Endothelial cell of hepatic sinusoid (primary cell): ENCODE results near the gene GPC1.

ENCODE experiments used
- in situ Hi-C: cut with HindIII; loops from 2 replicates; pipeline ENCODE4 v1.10.0; 2017; ENCODE audit warnings: low sequenced_read_pairs

GPC1 gene

DNA sequence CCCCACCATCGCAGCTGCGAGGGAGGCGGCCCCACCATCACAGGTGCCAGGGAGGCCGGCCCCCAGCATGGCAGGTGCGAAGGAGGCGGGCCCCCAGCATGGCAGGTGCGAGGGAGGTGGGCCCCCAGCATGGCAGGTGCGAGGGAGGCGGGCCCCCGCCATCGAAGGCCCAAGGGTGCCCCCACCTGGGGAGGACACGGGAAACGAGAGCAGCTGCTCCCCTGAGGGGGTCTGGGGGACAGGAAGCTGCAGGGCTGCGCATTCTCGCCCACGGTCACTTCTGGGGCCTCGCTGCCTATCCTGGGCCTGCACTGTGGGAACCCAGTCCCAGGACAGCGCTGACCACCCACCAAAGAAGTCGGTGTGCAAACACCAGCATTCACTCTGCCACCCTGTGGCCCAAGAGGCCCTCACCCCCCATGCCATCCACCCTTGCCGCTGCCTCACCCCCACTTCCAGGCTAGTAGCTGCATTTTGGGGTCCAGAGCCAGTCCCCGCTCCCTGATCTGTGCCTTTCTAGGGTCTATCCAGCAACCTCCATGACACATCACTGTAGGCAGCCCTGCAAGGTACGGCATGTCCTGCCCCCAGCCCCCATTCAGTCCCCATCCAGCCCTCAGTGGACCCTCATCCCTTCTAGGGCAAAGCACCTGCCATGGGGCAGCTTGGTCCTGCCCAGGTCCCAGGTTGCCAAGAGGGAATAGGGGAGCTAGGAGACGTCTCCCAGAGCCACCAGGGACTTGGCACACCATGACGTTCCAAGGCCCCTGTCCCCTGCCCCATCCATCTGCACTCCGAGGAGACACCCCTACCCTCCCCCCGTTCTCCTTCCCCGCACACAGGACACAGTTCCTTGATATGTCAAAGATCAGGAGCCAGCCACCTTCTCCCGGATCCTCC, 24.0 kb upstream of the GPC1 start:
- in situ Hi-C loops, result no loop called here

DNA sequence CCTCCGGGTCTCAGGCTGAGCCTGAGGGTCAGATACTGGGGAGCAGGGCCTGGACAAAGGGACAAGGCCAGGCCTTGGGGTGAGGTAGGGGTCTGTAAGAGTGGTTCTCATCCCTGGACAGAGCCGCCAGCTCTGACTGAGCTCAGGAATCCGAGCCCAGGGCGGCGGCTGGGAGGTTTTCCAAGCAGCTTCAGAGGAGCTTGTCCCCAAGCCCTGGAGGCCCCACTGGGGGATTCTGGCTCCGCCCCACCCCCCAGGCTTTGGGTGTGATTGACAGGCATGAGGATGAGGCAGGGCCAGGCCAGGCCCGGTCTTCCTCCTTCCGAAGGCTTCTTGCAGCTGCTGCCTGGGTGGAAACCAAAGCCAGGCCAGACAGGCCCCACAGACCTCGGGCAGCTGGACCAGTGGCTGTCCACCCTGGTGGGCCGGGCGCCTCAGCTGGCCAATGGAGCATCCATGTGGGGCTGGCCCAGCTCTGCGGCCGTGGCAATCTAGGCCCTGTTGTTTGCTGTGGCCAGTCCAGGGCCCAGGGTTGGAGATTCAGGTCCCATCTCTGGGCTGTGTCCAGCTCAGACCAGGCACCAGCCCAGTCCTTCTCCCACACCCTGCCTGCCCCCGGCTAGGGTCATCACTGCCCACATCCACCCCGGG, 23.1 kb upstream of the GPC1 start:
- in situ Hi-C loops, result no loop called here

DNA sequence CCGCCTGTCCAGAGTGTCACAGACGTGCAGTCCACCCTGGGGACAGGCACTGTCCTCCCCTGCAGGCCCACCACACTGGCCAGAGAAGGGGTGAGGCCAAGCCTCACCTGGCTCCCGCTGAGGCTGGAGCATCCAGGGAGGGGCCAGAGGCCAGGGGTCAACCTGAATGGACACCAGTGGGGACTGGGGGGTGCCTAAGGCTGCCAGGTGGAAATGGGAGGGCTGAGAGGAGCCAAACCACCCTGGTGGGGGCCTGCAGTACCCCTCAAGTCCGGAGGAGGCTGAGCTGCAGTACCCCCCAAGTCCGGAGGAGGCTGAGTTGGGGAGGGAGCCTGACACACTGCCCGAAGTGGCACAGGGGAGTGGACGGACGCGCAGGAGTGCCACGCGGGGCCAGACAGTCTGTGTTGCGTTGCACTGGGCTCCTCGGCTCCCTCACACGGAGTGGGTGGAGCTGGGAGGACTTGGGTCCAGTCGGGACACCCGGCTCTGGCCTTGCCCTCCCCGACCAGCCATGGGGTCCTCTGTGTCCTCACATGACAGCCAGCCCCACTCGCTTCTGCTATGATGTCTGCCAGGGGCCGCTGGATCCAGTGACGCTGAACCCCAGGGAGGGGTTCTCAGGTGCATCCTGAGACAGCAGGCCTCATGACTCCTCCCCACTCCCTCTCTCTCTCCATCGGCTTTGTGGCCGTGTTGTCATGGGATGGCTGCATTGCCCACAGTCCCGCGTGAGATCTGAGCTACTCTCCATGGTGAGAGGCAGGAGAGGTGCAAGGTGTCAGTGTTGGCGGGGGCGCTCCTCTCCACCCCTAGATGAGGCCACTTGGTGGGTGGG, 22.3 kb upstream of the GPC1 start:
- in situ Hi-C loops, result no loop called here

DNA sequence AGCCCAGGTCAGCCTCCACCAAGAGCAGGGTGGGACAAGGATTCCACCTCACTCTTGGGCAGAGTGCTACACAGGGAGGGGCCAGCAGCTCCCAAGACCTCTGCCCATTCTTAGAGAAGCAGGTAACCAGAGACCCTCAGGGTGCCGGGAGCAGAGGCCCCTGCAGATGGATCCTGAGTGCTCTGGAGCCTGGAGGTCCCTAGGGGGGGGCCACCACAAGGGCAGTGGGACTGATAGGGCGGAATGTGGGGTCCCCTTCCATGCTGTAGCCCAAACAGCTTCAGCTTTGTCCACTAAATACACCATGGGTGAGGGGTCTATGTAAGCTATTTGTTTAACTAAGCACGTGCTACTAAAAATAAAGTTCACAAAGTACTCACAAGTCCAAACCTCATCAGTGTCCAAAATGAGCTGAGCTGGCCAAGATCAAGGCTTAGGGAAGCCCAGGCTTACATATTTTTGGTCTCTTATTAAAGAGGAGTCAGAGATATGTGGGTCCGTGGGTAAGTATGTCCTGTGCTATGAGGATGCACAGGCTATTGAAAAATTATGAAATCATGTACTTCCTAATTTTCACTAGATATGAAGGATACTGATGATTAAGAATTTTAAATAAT, 21.5 kb upstream of the GPC1 start:
- in situ Hi-C loops, result no loop called here

DNA sequence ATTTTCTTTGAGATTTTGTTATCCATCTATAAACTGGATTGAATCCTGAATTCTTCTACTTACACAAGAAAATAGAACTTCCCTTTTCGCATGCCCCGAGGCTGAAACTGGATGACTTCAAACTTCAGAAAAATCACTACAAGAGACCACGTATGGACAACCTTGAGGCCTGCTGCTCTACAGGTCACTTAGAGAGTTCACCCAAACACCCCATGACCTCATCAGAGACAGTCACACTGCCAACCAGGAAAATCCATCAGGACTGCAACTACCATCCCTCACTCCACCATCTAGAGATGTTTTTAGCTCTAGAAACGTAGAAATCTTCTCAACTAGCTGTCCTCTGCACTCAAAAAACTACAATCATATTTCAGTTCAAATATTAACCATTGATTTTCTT, 18.6 kb upstream of the GPC1 start:
- in situ Hi-C loops, result loop anchor here (5.0 kb wide), 1 partner anchor 55 kb away; no protein-coding TSS in a partner anchor

DNA sequence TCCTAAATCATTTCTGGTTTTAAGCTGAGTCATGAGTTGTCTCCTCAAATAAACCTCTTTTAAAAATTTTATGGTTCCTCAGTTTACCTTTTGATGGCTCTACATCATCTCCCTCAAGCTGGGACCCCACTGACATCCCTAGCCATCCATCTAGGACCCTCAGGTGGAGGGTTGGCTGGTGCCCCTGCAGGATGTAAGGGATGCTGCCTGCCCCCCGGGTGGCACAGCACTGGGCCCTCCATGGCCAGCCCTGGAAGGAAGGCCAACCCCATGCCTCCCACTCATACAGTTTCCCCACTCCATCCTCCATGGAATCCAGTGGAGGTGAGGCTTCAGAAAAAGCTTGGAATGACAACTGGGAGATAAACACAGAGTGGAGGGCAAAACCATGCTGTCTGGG, 17.2 kb upstream of the GPC1 start:
- in situ Hi-C loops, result loop anchor here (5.0 kb wide), 1 partner anchor 54 kb away; no protein-coding TSS in a partner anchor

DNA sequence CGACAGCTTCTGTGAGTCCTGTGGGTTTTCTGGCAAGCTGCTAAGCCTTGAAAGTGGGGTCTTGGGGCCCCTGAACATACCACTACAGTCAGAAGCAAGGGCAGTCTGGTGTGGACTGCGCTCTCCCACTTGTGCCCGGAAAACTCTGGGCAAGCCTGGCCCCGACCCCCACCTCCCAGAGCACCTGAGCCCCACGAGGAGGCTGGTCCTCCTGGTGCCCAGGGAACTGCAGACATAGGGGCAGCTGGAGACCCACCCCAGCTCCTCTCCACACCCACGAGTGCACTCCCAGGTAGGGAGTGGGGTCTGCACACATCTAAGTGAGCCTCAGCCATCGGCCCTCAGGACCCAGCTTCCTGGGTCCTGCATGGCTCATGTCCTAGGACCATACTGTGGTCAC, 16.2 kb upstream of the GPC1 start:
- in situ Hi-C loops, result loop anchor here (5.0 kb wide), 1 partner anchor 53 kb away; no protein-coding TSS in a partner anchor

DNA sequence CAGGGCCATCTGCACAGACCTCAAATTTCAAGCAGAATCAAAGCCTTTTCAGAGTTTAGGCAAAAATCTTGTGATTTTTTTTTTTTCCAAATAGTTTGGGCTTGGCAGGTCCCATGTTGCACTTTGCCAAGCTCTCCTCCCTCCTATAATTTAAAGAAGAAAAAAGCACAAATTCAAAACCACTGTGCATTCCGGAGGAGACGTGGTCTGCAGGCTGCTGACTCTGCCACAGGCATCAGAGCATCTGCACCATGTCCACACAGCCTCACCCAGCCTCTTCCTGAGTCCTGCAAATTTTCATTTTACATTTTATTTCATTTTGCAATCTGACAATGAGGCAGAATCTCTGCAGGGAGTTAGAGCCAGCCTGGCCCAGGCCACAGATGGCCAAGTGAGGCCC, 15.7 kb upstream of the GPC1 start:
- in situ Hi-C loops, result loop anchor here (5.0 kb wide), 2 partner anchors 53 to 92 kb away; no protein-coding TSS in a partner anchor

DNA sequence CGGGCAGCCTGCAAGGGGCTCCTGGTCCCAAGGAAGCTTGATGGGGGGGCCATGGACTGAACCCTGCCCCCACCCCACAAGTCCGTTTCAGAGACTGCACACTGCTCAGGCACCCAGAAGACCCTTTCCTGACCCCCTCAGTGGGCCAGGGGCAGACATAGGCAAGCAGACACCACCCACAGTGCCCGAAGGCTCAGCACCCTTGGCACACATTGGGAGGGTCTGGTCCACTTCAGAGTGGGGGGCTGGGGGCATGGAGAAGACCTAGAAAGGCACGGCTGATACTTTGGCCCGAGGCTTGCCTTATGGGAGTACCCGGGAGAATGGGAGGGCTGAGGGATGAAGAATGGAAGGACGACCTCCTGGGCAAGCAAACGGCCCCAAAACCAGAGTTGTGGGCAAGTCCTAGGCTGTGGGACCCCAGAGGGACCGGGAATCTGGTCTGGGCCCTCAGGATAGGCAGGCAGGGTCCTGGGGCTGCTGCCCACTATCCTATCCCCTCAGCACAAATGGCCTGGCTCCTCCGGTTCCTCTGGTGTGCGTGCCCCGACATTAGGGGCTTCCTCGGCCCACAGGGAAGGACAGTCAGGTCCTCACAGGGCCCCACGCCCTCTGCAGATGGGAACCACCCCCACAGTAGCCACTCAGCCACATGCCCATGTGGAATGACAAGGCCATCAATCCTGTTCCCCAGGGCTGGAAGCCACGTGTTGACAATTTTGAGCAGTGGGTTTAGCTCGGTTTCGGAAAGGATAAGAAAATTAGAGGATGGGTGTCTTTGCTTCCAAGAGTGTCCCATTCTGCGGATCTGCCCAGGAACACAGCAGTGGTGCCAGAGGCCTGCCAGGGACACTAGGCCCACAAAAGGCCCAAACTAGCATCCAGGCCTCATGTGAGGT, 15.0 kb upstream of the GPC1 start:
- in situ Hi-C loops, result loop anchor here (5.0 kb wide), 1 partner anchor 93 kb away; no protein-coding TSS in a partner anchor

DNA sequence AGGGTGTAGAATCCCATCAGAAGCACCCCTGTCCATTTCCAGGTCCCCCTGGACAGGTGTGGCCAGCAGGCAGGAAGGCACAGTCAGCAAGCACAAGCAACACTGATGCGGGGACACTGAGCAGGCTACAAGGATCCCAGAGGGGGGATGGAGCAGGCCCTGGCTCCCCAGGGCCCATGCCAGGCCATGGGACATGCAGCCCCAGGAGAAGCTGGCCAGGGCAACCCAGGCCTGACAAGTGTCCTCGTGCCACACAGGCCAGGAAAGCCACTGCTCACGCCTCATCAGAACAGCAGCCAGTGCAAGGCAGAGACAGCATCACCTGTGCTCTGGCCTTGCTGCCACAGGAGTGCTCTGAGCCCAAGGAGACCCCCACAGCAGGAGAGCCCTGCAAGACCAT, 14.1 kb upstream of the GPC1 start:
- in situ Hi-C loops, result loop anchor here (5.0 kb wide), 1 partner anchor 94 kb away; no protein-coding TSS in a partner anchor

DNA sequence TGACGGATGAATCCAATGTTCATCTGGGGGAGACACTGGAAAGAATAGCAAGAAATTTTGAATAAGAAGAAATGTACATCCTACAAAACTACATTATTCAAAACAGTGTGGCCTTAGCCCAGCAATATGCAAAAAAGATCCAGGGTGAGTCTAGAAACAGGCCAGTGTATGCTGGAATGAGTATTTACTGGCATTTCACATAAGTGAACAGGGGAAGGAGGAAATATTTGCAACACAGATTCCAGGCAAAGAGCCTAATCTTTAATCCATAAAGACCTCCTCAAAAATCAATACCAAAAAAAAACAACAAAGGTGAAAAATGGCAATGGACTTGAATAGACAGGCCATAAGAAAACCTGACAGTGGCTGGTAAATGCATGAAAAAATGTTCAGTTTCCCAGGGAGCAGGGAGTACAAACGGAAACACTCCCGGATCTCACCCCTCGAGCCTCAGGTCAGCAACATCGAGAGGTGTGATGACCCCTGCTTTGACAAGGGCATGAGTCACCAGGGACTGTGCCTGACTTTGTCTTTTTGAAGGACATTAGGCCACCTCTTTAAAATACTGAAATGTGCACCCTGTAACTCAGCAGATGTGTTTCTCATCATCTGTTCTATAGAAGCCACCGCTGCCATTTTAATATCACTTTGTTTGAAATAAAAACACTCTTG, 12.7 kb upstream of the GPC1 start:
- in situ Hi-C loops, result loop anchor here (5.0 kb wide), 1 partner anchor 95 kb away; no protein-coding TSS in a partner anchor

DNA sequence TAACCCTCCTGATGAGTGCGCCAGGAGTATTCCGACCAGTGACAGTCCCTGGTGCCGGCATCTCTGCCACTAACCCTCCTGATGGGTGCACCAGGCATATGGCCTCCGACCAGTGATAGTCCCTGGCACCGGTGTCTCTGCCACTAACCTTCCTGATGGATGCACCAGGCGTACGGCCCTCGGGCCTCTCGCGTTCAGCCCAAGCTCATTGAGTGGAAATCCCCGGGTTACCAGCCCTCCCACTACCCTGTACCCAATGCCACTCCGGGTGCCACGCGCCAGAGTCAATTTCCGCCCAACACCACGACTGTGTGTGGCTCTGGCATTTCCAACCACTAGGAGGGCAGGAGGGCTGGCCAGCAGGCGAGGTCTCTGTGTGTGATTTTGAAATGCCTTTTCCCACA, 11.7 kb upstream of the GPC1 start:
- in situ Hi-C loops, result loop anchor here (5.0 kb wide), 1 partner anchor 96 kb away; no protein-coding TSS in a partner anchor

DNA sequence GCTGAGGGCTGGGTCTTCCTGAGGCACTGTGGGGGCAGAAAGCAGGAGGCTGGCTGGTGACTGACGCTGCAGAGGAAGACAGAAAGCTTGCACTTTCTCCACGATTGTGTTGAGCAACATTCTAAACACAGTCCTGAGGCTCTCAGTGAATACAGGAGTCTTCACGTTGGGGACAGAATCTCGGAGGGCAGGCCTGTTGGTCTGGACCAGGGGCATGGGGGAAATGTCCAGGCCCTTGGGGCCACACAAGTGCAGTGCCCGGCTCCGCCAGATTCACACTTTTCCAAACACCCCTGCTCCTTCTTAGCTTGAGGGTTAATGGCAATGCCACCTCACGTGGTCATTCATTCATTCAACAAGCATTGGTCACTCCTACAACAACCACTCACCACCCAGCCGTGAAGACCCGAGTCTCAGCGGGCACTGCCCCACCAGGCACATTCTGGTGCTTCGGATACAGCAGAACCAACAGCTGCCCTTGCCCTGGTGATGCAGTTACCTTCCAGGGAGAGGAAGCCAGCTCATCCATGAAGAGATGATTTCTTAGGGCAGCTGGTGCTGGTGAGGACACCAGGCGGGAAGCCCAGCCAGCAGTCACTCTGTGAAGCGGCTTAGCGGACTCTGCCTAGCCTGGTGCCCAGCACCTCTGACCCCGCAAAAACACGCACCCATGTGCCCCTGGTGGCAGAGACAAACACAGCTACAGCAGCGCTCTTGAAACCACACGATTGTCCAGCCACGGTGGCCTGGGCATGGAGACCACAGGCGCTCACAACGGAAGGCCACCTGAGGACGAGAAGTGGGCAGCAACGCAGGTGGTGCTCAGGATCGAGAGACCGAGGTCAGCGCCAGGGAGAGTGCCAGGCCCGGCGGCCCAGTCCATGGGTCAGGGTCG, 10.9 kb upstream of the GPC1 start:
- in situ Hi-C loops, result loop anchor here (5.0 kb wide), 1 partner anchor 97 kb away; no protein-coding TSS in a partner anchor

DNA sequence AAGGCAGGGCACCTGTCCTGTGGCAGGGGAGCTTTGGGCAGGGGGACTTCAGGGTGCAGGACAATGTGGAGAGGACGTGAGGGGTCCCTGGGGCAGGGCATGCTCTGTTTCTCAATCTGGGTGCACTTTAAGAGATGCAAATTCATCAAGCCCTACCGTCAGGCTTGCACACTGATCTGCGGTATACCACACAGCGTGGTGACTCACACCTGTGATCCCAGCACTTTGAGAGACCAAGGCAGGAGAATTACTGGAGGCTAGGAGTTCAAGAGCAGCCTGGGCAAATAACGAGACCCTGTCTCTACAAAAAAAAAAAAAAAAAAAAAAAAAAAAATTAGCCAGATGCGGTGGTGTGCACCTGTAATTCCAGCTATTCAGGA, 10.2 kb upstream of the GPC1 start:
- in situ Hi-C loops, result no loop called here

DNA sequence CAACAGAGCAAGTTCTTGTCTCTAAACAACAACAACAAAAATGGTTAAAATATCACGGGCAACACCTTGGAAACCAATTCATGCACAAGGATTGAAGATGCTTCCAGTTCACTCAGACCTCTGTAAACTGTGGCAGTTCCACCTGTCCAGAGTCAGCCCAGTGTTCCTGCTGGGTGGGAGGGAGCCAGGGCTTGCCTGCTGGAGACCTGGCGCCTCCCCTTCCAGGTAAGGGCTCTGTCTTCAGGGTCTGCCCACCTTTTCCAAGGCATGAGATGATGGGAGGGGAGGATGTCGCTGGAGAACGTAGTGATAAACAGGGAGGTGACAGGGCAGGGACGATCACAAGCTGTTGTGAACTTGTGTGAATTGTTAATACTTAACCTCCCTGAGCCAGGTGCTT, 9.8 kb upstream of the GPC1 start:
- in situ Hi-C loops, result no loop called here

DNA sequence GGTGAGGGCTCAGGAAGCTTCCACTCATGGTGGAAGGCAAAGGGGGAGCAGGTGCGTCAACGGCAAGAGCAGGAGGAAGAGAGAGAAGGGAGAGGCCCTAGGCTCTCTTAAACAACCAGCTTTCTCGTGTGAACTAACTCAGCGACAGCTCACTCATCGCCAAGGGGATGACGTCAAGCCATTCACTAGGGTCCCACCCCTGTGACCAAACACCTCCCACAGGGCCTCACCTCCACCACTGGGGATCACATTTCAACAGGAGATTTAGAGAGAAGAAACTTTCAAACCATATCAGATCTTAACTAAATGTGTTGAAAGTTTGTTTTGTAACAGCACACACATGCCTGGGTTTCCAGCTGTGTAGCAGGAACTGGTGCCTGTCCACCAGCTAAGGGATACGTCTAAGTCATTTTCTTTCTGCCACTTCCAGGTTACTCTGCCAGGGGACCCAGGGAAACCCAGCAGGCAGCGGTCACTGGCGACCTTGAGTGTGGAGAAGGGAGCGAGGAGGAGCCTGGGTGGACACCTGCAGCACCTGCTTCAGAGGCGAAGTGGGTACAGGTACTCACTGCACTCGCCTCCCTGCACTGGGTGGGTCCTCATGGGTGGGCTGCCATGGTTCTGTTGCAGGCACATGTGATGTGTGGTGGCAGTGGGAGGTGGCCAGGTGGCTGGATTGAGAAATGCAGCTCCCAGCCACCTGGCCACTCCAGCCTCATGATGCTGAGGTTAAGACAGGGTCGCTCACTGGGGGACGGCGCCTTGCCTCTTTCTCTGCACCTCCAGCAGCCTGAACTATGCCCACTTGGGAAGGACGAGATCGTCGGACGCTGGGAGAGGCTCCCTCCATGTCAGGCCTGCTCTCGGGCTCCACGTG, 8.4 kb upstream of the GPC1 start:
- in situ Hi-C loops, result no loop called here

DNA sequence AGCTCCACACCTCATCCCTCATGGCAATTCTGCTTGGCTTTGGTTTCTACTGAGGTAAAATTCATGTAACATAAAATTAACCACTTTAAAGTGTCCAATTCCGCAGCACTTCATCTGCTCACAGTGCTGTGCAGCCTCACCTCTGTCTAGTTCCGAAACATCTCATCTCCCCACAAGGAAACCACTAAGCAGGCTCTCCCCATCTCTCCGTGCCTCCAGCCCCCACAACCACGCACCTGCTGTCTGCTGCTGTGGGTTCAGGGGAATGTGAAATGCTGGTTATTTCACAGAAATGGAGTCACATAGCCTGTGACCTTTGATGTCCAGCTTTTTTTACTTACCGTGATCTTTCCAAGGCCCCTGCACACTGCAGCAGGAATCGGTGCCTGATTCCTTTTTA, 7.7 kb upstream of the GPC1 start:
- in situ Hi-C loops, result no loop called here
